Limb (tissue), 2 donors: ENCODE data around the gene SLC44A1.

Experiments used
- DNase-seq, 2 donors: peaks; one replicate each; pipeline ENCODE4 v3.0.0-alpha.2; 2016; ENCODE audit errors: extremely low spot score in 2 of 2

Gene SLC44A1

DNA sequence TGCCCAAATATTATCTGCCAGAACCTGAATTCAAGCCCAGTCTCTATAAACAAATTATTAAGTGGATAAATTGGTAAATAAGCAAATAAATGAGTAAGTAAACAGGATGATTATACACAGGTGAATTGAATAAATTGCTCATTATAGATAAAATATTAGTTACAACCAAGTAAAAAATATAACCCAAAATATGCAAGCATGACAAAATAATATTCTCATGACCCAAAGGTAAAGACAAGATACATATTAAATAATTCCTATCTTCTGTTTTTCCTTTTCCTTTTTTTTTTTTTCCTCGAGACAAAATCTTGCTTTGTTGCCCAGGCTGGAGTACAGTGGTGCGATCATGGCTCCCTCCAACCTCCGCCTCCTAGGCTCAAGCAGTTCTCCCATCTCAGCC lies 182.2 kb downstream of the SLC44A1 start:
- no peak for DNase-seq

DNA sequence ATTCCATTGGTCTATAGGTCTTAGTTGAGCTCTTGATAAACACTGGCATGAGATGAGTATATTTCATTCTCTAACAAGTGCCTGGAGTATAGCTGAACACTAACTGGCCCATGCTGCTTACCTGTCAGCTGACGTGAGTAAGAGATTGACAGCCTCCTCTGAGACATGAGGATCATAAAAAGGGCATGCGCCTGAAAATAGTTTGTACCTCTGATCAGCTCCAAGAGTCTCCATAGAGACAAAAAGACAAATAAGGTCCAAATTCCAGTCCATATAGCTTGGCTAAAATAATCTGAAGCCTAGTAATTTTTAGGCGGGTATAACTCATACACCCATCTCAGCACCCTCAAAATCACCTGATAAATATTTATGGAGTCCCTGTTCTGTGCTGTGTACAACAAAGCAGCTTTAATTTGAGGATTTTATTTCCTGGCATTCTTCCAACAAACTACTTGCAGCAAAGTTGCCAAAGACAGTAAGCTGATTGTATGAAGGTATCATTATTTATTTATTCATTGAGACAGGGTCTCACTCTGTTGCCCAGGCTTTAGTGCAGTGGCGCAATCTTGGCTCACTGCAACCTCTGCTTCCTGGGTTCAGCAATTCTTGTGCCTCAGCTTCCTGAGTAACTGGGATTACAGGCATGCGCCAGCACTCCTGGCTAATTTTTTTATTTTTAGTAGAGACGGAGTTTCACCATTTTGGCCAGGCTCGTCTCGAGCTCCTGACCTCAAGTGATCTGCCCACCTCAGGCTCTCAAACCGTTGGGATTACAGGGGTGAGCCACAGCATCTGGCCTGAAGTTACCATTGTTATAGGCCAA lies 187.2 kb downstream of the SLC44A1 start:
- no peak for DNase-seq

- DNase-seq = no peak
These were observed 187.9 kb downstream of the SLC44A1 start for GRCh38 chr9:105432247-105432842.

DNA sequence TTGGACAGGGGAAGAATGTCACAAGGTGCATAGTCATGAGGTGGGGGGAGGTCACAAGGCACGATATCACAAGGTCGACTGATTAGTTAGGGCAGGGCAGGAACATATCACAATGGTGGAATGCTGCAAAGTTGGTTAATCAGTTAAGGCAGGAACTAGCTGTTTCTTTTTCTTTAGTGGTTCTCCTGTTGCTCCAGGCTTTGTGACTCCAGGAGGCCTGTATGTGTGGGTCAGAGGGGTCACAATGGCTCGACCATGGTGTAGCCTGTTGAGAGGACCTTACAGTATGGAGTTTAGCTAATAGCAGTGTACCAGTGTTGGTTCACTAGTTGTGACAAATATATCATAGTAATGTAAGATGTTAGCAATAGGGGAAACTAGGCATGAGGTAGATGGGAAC lies 191.0 kb downstream of the SLC44A1 start:
- DNase-seq = no peak

DNA sequence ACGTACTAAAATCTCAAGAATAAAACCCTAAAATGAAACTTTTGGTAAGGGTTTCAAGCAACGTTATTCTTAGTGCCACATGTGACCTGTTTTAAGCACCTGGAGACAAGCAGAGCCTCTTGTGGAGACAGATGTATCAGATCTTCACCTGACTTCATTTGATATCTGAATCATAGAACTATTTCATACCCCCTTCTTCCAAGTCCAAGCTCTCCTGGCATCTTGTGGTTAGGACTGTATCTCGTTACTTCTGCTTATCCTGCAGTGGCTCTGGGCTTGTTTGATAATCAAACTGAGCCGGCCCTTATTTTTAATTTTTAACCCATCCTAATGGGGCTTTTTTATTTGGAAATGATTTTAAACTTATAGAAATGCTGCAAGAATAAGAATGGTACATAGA lies 192.3 kb downstream of the SLC44A1 start:
- no peak for DNase-seq

DNA sequence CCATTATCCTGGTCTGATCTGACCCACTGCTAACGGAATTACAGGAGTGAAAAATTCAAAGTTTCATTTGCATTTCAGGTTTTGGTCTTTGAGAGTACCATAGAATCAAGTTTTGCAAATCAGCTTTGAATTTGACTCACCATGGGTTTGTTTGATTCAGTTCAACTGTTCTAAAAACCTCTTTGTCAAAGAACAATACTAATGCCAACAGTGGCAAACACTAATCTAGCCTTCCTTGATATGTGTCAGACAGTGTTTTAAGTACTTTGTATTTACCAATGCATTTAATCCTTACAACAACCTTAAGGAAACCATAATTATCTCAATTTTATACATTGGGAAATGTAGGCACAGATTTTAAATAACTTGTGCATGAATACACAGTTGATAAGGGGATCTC lies 193.3 kb downstream of the SLC44A1 start:
- DNase-seq = no peak

GRCh38 chr9:105438141-105438806 lies 193.8 kb downstream of the SLC44A1 start:
- peak in 1 of 2 donors; percentile 21 for DNase-seq

DNA sequence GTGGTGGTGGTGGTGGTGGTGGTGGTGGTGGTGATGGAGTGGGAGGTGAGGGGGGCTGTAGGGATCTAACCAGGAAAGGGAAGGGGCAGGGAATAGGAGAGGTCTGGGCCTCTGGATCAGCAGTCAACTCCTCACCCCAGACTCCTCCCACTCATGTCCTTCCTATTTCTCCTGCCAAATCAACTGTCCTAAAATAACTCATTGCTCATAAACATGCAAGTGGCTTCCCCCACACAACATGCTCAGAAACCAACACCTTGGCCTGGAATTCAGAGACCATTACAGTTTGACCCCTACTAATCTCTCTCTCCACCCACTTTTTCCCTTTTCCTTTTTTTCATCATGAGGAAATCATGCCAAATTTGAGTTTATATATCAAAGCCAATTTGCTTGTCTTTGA lies 195.0 kb downstream of the SLC44A1 start:
- DNase-seq = no peak

- DNase-seq = no peak
These were observed 197.2 kb downstream of the SLC44A1 start for GRCh38 chr9:105441616-105442160.

DNA sequence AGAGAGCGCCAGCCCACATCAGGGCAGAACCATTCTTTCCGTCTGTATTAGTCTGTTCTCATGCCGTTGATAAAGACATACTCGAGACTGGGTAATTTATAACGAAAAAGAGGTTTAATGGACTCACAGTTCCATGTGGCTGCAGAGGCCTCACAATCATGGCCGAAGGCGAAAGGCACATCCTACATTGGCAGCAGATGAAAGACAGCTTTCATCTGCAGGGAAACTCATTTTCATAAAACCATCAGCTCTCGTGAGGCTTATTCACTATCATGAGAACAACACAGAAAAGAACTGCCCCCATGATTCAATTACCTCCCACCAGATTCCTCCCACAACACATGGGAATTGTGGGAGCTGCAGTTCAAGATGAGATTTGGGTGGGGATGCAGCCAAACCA lies 198.7 kb downstream of the SLC44A1 start:
- no peak for DNase-seq

DNA sequence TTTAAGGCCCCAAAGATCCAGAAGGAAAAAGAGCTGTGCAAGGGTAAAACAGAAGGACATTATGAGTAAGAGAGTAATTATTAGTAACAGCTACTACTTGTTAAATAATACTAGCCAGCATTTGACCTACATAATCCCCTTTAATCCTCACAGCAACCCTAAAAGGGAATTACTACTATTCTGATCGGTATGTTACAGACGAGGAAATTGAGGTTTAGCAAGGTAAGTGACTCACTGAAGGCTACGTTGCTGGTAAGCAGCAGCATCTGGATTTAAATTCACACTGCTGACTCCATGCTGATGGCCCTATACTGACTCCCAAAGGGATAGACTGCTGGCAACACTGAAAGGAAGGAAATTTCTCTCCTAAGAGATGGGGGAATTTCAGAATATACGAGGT lies 199.7 kb downstream of the SLC44A1 start:
- no peak for DNase-seq

- DNase-seq = no peak
These were observed 200.9 kb downstream of the SLC44A1 start for GRCh38 chr9:105445203-105445881.

DNA sequence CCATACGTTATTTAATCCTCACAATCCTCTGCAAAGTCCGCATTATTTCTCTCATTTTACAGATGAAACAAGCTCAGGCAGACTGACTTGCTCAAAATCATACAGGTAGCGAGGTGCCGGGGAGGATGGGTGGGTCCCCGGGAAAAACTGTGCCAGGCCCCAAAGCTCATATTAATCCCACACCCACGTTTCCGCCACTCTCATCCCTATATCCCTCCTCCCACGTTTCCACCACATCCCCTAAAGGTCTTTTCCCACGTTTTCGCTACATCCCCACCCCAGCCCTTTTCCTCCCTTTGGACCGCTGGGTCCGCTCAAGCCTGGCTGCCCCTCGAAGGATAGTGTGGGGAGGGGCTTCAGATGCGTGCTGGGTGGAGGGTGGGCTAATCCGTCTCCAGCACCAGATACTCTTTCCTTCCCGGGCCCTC lies 202.9 kb downstream of the SLC44A1 start:
- DNase-seq = no peak

GRCh38 chr9:105447814-105448812 lies 203.7 kb downstream of the SLC44A1 start, which contains the start of gene FSD1L:
Gene FSD1L, plus strand, starts transcription at chr9:105448034. Its CDS starts 187 bp downstream, at chr9:105448221.
- DNase-seq = peak; percentile 84 to 92

GRCh38 chr9:105449081-105449480 lies 204.6 kb downstream of the SLC44A1 start:
- no peak for DNase-seq

DNA sequence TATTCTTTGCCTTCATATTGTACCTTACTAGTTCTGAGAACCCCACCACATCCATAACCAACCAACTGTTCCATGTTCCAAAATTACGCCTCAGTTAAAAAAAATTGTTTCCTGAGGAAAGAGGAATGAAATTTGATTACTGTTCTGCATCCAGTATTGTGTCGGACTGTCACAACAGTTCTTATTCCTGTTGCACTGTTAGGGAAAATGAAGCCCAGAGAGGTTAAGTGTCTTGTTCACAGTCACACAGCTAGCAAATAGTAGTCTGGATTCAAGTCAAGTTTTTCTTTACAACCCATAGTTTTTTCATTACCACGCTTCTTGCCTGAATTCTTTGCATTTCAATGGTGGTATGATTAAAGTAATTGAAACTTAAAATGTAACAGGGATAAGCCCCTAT lies 207.7 kb downstream of the SLC44A1 start:
- no peak for DNase-seq

- no peak for DNase-seq
These were observed 211.5 kb downstream of the SLC44A1 start for GRCh38 chr9:105455836-105456475.

DNA sequence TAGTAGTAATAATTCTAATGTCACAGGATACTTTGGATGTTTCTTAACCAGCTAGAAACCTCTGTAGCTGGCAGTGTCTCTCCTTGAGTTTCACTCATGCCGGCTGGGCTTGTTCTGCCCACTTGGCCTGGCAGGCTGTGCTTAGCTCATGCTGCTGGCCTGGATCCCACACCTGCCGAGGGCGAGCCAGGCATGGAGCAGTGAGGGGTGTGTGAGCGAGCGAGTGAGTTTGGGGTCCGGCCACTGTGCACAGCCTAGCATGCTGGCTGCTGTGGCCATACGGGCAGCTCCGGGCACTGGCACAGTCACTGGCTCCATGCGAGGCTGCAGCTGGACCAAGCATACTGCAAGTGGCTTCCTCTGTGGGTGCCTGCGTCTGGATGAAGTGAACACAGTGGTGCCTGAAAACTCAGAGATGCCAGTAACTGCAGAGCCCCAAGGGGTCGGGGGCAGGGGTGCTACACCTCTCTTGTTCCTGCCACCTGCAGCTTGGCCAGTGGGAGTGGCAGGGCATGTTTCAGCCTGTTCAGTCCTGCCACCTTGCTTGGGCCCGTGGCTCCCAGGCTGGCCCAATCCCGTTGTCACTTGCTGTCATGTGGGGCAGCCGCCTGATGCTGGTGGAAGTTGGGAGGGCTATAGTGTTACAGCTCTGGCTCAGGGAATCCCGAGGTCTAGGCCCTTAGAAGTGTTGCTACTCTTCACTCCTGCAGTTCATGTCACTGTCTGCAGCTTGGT lies 213.3 kb downstream of the SLC44A1 start:
- no peak for DNase-seq

GRCh38 chr9:105458404-105458803 lies 214.0 kb downstream of the SLC44A1 start:
- DNase-seq = no peak
